Measurements from ENCODE around the gene OR52D1.

OR52D1 gene

DNA sequence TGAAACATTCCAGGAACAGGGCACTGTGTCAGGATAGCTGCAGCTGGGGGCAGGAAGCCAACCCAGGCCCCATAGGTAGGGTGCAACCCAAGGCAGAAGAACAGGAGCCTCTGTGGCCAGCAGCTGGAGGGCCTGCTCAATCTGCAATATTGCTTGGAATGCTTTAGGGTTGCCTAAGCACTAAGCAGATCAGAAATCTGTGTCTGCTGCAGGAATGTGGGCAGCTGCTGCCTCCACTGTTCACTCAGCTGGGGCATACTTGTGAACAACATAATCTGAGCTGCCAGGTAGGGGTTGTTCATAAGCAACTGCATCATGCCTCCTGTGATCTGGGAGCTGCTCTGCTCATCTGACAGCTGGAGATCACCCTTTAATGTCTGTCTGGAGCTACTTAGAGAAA lies 26.4 kb downstream of the OR52D1 start:
- no peak for DNase-seq

DNA sequence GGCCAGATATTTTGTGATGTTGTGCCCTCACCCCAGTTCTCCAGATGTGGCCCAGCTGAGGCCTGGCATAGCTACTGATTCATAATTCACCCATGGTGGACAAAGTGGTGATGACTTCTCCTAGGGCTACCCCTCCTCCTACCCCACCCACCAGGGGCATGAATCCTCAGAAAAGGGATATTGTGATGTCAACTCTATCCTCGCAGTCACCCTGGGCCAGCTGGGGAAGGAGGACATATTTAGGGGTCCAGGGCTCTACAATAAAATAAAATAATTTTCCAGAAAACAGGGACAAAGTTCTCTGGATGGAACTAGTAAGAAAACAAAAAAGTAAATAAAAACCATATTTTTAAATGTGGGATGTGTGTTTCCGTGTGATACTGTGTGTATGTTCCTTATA lies 28.1 kb downstream of the OR52D1 start, which contains the start of gene UBQLNL:
UBQLNL (minus strand) TSS at position 101 of the 400 bp plus-strand sequence. CDS start 258 bp downstream, outside the sequence.
- no peak for DNase-seq

DNA sequence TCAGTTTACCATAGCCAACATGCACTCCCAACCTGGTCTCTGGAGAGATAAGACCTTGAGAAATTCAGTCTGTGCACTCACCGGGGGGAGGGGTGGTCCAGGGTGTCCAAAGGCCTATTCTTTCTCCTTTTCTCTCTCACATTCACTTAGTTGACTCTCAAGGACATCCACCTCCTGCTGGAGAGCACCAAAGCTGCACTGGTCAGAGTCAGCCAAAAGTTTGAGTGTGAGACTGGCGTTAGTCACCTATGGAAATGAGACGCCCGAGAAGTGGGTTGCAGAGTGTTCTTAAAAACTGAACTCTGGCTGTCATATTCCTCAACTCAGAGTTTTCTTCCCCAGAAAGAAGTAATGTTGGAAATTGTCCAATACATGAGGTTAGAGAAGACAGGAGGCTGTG lies 33.1 kb downstream of the OR52D1 start:
- DNase-seq, result no peak

DNA sequence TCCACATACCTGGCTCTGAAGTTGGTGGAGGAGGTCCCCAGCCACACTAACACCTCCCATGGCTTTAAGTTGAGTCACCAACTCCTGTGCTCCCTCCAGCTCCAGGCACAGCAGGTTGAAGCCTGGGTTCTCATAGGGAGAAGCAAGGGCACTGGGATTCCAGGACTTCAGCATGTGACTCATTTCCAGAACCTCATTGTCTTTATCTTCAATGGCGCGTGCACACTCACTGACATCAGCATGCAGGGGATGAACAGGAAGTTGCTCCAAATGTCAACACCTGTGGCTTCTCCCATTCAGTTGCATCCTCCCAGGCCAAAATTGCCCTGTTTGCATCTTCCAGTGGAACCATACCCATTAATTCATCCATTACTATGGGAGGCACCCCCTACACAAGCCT lies 33.8 kb downstream of the OR52D1 start:
- no peak for DNase-seq

GRCh38 chr11:5524756-5525155 lies 36.3 kb downstream of the OR52D1 start:
- DNase-seq, result no peak

DNA sequence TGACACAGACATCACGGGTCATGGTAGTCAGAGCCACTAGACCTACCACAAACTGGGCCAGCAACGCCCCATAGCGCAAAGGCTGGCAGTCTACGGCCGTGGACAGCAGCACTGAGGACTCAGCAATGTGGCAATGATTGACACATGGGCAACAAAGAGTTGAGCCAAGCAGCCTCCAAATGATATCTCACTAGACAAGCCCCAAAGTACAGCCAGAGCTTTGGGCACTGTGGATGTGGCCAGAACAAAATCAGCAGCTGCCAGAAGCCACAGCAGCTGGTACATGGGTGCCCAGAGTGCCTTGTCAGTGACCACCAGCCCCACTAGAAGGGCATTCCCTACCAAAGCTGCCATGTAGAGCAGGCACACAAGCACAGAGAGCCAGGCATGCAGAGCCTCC lies 39.2 kb downstream of the OR52D1 start:
- DNase-seq, result no peak

DNA sequence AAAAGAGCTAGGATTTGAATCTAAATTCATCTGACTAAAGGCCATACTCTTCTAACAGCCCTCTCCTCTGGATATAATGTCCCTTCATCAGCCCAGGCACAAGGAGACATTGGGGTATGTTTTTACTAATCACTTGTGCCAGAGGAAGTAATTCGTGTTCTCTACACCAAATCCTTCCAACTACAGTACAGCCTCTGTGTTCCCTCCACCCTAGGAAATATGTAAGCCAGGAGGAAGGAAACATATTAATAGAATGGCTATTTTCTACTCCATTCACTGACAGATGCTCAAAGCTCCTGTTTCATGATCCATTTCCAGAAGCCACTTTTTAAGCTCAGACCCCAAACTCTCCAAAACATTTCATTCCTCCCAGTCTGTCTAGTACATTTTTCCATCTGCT lies 40.0 kb downstream of the OR52D1 start:
- no peak for DNase-seq

DNA sequence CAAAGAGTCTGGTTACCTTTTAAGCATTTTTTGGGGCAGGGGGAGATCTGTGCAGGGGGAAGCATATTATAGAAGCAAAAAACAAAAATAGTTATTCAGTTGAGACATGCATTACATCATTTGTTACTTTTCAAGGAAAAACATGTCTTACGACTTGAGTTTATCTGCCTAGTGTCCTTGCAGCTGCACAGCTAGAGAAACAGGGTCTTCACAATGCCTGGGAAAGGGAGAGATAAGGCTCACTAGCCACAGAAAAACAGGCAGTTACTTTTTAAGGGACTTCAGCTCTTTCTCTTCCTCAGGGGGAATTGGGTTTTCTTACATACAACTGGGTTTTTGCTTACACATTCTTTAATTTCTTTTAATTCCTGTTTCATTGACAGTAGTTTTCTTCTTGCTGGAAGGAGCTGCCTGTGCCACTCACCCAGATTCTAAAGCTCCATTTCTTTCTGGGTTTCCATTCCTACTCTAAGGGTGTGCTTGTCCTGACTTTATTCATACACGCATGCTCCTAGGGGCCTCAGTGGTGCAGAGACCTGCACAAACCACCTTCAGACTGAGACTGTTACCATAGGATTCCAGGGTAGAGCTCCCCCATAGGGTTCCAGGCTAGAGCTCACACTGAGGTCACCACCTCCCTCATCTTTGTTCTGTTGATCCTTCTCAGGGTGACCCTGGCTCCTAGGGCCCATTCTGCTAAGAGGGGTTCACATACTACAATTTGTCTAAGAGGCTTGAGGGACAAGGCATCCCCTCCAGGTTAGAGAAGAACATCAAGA lies 42.8 kb downstream of the OR52D1 start:
- DNase-seq, result no peak

GRCh38 chr11:5534046-5534445 lies 45.6 kb downstream of the OR52D1 start:
- no peak for DNase-seq

DNA sequence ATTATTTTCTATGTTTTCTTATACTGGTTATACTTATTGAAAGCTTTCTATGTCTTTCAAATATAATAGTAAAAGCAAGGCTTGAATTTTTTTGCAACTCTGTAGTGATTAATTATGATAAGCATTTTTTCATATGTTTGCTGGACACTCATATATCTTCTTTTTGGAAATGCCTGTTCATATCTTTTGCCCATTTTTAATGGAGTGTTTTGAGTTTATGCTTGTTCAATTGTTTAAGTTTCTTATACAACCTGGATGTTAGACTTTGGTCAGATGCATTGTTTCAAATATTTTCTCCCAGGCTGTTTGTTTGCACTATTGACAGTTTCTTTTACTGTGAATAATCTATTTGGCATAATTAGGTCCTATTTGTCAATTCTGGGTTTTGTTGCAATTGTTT lies 48.0 kb downstream of the OR52D1 start:
- no peak for DNase-seq

All from activated gamma-delta T cell treated with Interleukin-2 at 50 U/mL for 16 hours (primary cell).